Measurements from ENCODE around the gene ADCY9.
"Not testable (repeated sequence)": the region's sequence is repeated elsewhere in the genome, so short reads cannot be mapped to it uniquely, and the experiment has no call there.

ADCY9 gene

DNA sequence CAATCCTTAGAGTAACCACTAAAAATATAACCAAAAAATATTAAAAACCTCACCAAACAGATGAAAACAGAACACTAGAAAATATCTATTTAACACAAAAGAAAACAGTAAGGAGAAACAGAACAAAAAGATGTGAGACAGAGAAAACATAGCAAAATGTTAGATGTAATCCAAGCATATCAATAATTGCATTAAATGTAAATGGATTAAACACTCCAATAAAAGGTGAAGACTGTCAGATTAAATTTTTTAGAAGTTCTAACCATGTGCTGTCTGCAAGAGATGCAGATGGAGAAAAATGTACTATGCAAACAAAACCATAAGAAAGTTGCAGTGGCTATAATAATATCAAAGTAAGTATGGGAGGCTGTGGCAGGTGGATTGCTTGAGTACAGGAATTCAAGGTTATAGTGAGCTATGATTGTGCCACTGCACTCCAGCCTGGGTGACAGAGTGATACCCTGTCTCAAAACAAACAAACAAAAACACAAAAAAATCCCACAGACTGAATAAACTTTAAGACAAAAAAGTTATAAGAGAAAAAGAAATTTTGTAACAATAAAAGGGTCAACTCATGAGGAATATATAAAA, 53.9 kb downstream of the ADCY9 start:
- no peak for DNase-seq

DNA sequence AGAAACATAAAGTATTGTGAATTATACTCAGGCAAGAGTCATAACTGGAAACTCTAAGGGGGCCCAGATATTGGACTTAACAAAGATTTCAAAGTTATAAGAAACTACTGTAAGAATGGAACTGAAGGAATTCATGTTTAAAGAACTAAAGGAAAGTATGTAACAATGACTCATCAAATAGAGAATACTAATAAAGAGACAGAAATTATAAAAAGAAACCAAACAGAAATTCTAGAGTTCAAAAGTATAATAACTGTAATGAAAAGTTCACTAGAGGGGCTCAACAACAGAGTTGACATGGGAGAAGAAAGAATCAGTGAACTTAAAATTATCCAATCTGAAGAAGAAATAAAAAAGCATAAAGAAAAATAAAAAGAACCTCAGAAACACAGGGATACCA, 55.4 kb downstream of the ADCY9 start:
- no peak for DNase-seq

DNA sequence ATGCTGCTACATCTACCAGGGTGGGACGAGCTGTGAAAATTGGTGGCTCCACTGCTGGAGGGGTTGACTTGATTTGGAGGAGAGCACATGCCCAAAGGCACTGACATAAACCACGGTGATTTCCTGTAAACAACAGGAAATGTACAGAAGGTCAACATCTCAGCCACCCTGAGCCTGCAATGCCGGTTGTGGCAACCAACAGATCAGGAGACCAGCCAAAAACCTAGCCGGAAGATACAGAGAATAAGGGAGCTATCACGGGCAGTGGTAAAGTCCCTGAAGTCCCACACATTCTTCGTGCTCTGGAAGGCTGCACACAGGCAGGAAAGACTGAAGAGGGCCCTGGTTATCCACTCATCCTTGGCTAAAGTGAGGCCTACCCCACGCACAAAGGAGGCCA, 56.2 kb downstream of the ADCY9 start:
- no peak for DNase-seq

DNA sequence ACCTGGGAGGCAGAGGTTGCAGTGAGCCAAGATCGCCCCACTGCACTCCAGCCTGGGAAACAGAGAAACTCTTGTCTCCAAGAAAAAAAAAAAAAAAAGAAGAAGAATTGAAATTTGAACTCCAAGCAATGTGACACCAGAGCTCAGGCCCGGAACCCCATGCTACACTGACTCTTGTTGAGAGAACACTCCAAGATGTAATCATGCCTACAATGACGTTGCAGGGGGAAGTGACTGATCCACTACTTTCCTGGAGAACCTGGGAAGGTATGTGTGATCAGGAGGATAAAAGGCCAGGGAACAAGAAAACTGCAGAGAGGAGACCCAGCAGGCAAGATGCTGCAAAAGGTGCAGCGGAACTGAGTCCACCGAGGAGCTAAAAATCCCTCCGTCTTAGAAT, 57.9 kb downstream of the ADCY9 start:
- DNase-seq, result no peak

DNA sequence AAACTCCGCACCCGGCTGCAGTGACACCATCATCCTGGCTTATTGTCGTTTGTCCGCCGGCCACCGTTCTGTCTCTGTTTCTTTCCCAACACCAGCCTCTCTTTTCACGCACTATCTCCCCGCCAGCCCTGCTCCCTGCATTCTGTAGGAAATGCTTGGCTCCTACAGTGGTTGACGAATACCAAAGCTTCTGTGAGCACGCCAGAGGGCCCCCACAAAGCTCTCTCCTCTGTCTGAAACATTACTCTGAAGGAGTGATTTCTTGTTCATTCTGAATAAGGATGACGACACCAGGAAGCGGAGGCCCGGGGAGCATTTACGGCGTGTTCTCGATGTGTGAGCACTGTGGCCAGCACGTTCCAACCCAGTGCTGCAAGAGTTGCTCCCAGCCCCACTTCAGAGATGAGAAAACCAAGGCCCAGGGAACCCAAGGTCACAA, 58.8 kb downstream of the ADCY9 start:
- no peak for DNase-seq

DNA sequence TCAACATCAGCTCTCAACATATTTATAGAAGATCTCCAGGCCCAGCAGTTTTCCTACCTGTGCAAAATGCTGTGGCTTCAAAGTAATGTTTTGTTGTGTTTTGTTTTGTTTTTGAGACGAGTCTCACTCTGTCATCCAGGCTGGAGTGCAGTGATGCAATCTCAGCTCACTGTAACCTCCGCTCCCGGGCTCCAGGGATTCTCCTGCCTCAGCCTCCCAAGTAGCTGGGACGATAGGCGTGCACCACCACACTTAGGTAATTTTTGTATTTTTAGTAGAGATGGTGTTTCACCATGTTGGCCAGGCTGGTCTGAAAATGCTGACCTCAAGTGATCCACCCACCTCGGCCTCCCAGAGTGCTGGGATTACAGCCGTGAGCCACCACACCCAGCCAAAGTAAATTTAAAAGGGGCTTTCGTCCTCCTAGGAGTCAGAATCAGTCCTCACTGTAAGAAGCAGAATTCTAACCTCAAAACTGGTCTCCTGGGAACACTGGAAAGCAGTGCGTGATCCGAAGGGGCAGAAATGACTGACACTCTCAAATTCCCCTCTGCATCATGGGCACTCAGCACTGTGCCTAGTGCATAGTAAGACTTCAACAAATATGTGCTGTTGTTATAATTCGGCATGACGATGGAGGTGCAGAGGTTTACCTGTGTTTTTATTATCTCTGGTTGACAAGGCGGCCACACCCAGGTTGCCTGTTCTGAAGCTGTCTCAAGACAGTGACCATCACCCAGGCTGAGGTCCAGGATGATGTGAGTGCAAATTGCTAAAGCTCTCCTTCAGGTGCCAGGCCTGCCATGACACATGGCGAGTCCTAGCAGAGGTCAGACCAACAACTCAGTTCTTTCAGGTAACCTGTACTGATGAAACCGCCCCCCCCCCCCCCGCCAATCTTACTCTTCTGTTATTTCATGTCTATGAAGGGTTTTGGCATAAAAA, 59.8 kb downstream of the ADCY9 start:
- DNase-seq, result no peak

DNA sequence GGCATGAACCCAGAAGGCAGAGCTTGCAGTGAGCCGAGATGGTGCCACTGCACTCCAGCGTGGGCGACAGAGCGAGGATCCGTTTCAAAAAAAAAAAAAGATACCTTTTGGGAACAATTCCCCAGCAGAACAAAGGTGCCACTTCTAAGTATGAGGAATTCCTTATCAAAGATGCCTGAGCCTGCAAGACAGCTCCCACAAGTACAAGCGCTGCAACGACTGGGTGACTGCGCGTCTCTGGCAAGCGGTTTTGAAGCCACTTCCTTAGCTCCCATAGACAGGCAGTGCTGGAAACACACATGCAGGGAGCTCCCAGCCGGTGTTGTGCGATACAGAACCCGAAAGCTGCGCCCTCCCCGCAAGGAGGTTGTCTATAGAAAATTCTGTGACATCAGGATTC, 60.5 kb downstream of the ADCY9 start:
- no peak for DNase-seq

DNA sequence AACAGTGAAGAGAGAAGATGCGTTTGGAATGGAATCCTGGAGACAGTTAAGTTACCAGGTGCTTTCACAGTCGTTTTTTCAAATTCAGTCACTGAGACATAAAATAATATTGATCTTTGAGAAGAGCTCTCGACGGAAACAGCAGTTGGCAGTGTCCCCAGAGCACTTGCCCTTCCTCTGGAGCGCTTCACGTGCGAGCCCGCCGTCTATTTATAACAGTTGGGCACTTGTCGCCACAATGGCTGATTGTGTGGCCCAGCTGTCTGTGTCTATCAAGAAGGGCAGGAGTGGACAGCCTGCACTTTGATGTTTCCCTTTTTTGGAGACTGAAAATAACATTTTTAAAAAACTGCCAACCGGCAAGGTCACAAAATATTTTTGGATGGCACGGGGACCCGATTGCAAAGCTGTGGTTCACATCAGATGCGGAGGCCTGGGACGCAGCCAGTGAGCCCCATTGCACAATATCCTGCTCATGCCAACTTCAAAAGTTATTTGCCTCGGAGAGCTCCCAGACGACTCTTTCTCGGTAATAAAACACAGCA, 62.9 kb downstream of the ADCY9 start:
- peak; percentile 75 for DNase-seq

DNA sequence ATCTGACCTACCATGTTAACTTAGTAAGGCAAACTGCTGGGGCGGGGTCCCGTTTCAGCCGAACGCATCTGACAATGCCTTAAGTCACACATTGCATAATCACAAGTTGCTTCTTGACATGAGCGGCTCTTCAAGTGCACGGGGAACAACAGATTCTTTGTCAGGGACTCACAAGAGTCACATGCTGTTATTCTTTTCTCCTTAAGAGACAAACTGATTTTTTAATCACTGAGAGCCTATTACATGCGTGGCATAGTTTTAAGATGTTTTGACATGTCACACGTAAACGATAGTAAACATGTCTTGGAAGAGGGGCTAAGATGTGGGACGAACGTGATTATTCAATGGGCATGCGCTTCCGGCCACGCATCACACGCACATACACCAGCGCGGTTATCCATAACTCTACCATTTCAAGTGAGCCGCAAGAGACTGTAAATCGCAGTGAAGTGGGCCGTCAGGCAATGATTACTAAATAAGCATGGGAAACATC, 63.4 kb downstream of the ADCY9 start:
- no peak for DNase-seq

DNA sequence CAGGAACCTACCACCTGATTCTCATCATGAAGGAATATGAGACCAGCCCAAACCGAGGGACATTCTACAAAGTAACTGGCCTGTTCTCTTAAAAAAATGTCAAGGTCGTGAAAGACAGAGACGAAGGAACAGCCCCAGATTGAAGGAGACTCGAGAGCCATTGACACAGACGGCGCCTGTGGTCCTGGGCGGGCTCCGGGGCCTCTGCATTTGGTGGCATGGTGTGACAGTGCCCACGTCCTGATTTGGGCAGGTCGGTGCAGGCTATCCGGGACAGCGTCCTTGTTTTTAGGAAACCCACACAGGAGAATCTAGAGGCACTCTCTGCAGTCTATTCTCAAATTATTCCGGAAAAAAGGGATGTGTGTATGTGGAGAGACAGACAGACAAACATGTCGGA, 64.1 kb downstream of the ADCY9 start:
- DNase-seq, result no peak

DNA sequence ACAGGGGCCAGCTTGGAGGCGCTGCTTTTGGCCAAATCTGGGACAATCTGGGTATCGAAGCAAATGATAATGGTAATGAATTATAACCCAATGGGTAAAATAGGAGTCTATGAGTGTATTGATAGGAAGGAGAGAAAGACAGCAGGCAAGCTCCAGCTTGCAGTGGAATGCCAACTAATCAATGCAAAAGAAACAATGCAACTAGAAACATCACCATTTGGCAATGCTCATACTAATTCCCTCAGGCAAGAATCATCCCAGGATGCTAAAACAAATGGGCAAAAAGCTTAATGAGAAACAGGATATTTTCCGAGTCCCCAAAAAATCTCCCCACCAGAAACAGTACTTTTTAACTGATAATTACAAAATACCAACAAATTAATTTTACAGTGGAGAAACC, 64.7 kb downstream of the ADCY9 start:
- DNase-seq, result no peak

DNA sequence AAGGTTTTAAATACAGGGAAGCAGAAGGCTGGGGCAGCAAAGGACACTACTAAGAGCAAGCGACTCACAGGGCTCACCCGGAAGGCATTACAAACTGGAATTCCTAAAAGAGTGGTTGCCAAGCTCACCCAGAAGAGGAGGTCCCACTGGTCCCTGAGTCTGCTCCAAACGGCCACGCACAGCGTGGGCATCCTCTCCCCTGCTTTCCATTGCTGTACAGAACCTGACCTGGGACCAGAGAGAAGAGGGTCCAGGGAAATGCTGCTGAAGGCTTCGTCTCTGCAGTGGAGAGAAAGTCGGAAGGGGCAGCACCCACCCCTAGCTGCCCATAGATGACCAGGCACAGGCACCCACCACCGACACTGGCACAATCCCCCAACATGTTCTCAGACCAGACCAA, 67.2 kb downstream of the ADCY9 start:
- no peak for DNase-seq

DNA sequence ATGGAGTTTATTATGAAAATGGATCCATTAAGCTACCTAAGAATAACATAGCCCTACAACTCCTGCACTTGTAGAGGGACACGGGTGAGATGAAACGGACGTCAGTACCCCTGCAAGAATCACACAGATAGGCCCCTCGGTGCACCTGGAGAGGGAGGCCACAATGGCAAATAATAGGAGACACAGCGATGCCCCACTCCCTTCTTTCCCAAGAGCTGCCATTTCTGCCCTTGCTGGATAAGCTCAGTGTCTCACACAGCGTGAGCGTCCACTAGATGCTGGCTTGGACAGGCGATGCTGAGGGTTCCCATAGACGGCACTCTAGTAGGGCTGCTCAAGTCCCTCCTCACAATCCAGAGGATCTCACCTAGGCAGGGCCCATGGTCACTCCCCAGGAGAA, 67.8 kb downstream of the ADCY9 start:
- DNase-seq, result no peak

DNA sequence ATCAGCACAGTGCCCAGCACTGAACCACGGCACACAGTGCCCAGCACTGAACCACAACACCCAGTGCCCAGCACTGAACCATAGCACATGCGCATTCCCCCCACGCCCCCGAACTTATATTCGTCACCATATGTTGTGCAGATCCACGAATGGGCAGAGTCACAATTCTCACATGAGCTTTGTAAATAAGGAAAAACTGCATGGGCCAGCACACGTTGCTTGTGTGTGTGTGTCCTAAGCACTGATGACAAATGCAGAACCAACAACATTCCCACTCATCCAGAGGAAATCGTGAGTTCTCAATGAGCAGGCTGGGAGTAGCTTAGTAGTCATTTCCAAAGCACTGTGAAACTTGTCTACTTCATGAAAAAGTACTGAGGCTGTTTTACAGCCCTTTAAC, 70.0 kb downstream of the ADCY9 start:
- no peak for DNase-seq

DNA sequence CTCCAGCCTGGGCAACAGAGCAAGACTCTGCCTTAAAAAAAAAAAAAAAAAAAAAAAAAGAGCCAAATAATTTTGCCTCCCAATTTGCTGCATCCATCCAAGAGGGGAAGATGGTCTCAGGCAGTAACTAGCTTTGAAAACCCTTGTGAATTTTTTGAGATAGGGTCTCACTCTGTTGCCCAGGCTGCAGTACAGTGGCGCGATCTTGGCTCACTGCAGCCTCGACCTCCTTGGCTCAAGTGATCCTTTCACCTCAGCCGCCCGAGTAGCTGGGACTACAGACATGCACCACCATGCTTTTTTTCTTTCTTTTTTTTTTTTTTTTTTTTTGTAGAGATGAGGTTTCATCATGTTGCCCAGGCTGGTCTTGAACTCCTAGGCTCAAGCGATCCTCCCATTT, 70.7 kb downstream of the ADCY9 start:
- DNase-seq, result not testable (repeated sequence)

DNA sequence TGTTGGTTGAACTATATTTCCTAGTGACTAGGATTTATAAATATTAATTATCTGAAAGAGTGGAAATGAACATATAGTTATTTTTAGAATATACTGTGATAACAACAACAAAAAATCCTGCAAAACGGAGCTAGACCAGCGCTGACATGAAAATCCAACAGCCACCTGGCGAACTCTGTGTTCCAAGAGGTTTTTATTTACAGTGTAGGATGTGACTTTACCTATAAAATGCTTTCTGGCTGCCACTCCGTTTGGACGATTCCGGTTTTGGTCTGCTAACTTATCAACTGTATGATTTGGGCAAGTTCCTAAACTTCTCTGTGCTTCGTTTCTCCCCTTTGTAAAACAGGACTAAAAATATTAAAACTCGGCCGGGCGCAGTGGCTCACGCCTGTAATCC, 73.7 kb downstream of the ADCY9 start:
- no peak for DNase-seq

DNA sequence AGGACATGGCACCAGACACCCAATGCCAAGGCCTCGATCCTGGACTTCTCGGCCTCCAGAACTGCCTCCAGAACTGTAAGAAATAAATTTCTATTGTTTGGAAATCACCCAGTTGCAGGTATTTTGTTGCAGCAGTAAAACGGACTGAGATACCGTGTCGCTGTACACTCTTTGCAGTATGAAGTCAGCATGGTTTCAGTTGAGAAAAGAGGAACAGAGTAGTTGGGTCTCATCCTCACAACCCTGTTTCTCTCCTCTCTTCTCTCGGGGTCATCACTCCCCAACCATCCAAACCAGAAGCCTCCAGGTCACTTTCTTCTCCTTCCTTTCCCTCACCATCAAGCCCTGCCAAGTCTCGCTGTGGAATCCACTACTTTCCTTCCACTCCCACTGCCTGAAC, 77.8 kb downstream of the ADCY9 start:
- no peak for DNase-seq

DNA sequence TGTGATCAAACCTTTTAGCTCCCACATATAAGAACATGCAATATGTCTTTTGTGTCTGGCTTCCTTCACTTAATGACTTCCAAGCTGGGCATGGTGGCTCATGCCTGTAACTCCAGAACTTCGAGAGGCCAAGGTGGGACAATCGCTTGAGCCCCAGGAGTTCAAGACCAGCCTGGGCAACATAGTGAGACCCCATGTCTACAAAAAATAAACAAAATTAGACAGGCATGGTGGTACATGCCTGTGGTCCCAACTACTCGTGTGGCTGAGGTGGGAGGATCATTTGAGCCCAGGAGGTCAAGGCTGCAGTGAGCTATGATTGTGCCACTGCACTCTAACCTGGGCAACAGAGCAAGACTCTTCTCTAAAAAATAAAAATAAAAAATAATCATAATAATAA, 79.3 kb downstream of the ADCY9 start:
- DNase-seq, result not testable (repeated sequence)

DNA sequence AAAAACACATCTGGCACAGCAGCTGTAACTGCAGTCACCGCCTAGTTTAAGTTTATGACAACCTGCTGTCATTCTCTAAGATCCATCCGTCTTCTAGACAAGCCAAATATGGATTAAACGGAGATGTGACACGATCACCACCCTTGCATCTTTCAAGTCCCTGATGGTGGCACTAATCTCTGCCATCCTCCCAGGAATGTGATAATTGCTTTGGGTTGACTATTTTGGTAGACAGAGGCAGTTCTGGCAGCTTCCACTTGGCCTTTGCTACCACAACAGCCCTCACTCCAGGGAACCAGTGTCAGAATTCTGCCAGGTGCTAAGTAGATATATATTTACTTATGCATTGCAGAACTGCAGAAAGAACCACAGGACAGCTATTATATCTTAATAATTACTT, 81.3 kb downstream of the ADCY9 start:
- no peak for DNase-seq

DNA sequence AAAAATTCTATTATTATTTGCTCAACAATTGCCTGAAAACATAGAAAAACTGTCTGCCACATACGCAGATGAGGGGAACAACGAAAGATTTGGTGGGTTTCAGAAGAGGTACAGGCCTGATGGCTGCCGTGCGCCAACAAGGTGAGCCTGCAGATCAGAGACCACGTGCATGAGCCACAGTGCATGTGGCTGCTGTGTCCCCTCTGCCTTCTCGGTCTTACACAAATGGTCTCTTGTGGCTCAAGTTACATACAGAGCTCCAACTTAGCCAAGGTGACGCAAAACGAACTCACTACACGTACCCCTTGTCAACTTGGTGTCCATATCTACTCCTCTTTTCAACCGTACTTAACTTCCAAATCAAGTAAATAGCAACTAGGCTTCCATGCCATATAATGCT, 82.3 kb downstream of the ADCY9 start:
- no peak for DNase-seq

DNA sequence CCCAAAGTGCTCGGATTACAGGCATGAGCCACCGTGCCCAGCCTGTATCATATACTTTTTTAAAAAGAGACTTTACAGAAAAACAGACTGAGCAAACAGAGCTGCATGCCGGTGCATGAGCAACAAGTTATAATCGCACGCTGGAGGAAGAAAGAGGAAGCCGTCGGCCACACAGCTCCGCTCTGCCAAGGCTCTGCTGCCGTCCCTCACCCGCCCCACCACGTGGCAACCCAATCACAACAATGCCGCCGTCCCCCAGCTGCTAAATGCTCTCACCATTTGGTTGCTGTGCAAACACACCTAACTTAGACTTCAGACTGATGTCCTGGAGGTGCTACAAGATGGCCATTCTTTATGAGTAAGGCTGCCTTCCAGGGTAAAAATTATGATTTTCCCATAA, 83.5 kb downstream of the ADCY9 start:
- DNase-seq, result peak; percentile 67

DNA sequence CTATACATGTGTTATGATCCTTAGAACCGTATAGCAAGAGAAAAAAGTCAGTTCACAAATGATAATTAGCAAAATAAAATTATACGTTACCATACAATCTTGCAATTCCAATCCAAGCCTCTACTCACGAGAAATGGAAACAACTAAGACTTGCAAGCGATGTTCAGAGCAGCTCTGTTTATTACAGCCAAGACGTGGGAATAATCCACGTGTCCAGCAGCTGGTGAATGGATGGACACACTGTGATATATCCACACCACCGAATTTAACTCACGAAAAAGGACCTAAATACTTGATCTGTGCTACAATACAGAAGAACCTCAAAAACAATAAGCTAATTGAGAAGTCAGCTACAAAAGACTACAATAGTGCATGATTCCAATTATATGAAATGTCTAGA, 88.1 kb downstream of the ADCY9 start:
- DNase-seq, result no peak

DNA sequence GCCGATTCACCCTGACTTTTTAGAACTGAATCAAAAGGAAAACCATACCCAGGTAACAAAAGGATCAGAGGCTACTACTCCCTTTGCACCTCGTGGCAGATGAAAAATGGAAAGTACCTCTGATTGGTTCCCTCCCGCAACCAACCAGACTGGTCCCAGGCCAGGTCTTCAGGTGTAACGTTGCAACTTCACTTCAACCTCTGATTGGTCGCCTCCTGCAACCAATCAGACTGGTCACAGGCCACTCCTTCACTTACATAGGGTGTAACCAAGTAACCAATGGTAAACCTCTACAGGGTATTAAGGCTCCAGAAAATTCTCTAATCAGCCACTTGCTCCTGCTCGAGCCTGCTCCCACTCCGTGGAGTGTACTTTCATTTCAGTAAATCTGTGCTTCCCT, 89.4 kb downstream of the ADCY9 start:
- no peak for DNase-seq

DNA sequence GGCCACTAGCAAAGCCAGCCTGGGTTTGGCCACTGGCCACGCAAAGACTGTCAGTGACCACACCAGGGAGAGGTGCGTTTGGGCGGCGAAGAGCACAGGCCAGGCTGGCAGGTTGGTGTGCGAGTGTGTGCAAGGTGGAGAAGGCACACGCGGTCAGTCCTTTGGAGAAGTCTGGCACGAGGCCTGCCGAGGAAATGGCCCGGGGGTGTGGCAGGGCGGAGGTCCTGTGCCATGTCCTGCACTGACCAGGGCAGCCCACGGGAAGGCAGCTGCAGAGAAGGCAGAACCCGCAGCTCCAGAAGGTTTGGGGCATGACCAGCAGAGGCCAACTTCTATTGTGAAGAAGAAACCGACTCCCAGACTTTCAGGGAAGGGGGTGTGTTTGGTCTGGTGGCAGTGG, 90.8 kb downstream of the ADCY9 start:
- no peak for DNase-seq
